Frontal cortex (tissue), 4 donors: ENCODE data around the gene PPIP5K1. TPM values are rescaled to one million over a fixed set of nuclear protein-coding genes. Genes with fewer than 3 reads are reported as not detected.
"Not testable (repeated sequence)": the region's sequence is repeated elsewhere in the genome, so short reads cannot be mapped to it uniquely, and the experiment has no call there.

Experiments
- DNase-seq, 2 donors: peaks; one replicate each; pipeline ENCODE4 v3.0.0; 2012; ENCODE audit warnings: low spot score in 2 of 2
- FAIRE-seq: peaks from 2 replicates; lab custom pipeline; 2012; peaks lifted over from hg19 to GRCh38; lab: Jason Lieb, UNC
- total RNA-seq: library from RNA; depleted of rRNA; stranded (reverse); fragments of >200 nt; gene quantifications from one replicate; pipeline ENCODE4 v1.2.3, GENCODE V29; 2014
- donor health status: control.
- donor health status: control.
- donor health status: control.

PPIP5K1 gene
- total RNA-seq = 21.6 TPM

- FAIRE-seq, DNase-seq: not testable (repeated sequence)
Observed at GRCh38 chr15:43589778-43590466, at the start of gene PPIP5K1. TSS of gene PPIP5K1 (minus strand) at chr15:43590208. CDS start at chr15:43584504, 5,704 bp downstream.

- DNase-seq, FAIRE-seq: not testable (repeated sequence)
Observed at GRCh38 chr15:43638464-43639204, 48.6 kb upstream of the PPIP5K1 start.

GRCh38 chr15:43626937-43627336 lies 36.9 kb upstream of the PPIP5K1 start:
- not testable (repeated sequence) for DNase-seq, FAIRE-seq

GRCh38 chr15:43625106-43625505 lies 35.1 kb upstream of the PPIP5K1 start:
- no peak for FAIRE-seq

GRCh38 chr15:43622068-43622799 lies 32.2 kb upstream of the PPIP5K1 start:
- FAIRE-seq, DNase-seq: not testable (repeated sequence)

More at GRCh38 chr15:43625106-43625505, 35.1 kb upstream of the PPIP5K1 start:
- DNase-seq = no peak

GRCh38 chr15:43618700-43619099 lies 28.7 kb upstream of the PPIP5K1 start, which contains the start of gene STRC:
TSS of gene STRC (minus strand) at chr15:43618800. CDS start at chr15:43618722, 78 bp downstream.
- FAIRE-seq, DNase-seq: not testable (repeated sequence)

GRCh38 chr15:43617750-43618149 lies 27.7 kb upstream of the PPIP5K1 start:
- not testable (repeated sequence) for FAIRE-seq, DNase-seq

GRCh38 chr15:43602233-43602632 lies 12.2 kb upstream of the PPIP5K1 start:
- FAIRE-seq, DNase-seq: not testable (repeated sequence)

GRCh38 chr15:43600200-43600599 lies 10.2 kb upstream of the PPIP5K1 start:
- not testable (repeated sequence) for FAIRE-seq

GRCh38 chr15:43599131-43599530 lies 9.1 kb upstream of the PPIP5K1 start:
- FAIRE-seq, DNase-seq: not testable (repeated sequence)

More at GRCh38 chr15:43600200-43600599, 10.2 kb upstream of the PPIP5K1 start:
- DNase-seq = not testable (repeated sequence)

- FAIRE-seq, DNase-seq: not testable (repeated sequence)
Observed at GRCh38 chr15:43593328-43594190, 3.6 kb upstream of the PPIP5K1 start, which contains the start of gene CKMT1B. TSS of gene CKMT1B (plus strand) at chr15:43594027. CDS start at chr15:43594219, 192 bp downstream.

- not testable (repeated sequence) for FAIRE-seq
Observed at GRCh38 chr15:43592841-43593240, 2.8 kb upstream of the PPIP5K1 start.

GRCh38 chr15:43574607-43575006 lies 15.4 kb downstream of the PPIP5K1 start:
- FAIRE-seq = not testable (repeated sequence)

More at GRCh38 chr15:43592841-43593240, 2.8 kb upstream of the PPIP5K1 start:
- DNase-seq = not testable (repeated sequence)

GRCh38 chr15:43566615-43567014 lies 23.4 kb downstream of the PPIP5K1 start:
- not testable (repeated sequence) for DNase-seq, FAIRE-seq

More at GRCh38 chr15:43574607-43575006, 15.4 kb downstream of the PPIP5K1 start:
- not testable (repeated sequence) for DNase-seq

- not testable (repeated sequence) for DNase-seq, FAIRE-seq
Observed at GRCh38 chr15:43563793-43564192, 26.2 kb downstream of the PPIP5K1 start.

- FAIRE-seq, DNase-seq: not testable (repeated sequence)
Observed at GRCh38 chr15:43562753-43563152, 27.3 kb downstream of the PPIP5K1 start.

- DNase-seq (no peak), FAIRE-seq (no peak)
Observed at GRCh38 chr15:43552986-43553385, 37.0 kb downstream of the PPIP5K1 start.

GRCh38 chr15:43552256-43552655 lies 37.8 kb downstream of the PPIP5K1 start:
- no peak for DNase-seq
- no peak for FAIRE-seq
